IPS-NIHi11 (cell line): ENCODE results near the gene AHCTF1.
A peak's percentile ranks its signal among the peaks of the same experiment; 100 is the strongest.

Experiments used
- DNase-seq: peaks from one replicate; pipeline ENCODE4 v3.0.0; 2012; ENCODE audit warnings: mixed read lengths, low spot score

AHCTF1 gene

GRCh38 chr1:246797597-246797996 lies 134.2 kb downstream of the AHCTF1 start:
- DNase-seq, result no peak

DNA sequence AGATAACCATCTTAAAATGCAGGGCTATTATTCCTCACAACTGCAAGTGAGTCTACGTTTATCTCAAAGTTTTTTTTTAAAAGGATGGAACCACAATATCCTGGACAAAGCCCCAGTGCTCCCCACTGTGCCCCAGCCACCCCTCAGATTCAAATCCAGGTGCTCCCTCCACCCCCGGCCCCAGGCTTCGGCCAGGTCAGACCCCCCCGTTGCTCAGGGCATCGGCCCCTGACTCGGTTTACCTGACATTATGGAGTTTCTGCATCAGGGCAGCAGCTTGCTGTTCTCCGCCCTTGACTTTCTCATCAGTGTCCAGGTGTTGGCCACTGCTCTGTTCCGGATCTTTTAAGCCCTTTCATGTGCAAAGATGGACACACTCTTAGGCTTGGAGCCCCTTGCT lies 134.6 kb downstream of the AHCTF1 start:
- no peak for DNase-seq

DNA sequence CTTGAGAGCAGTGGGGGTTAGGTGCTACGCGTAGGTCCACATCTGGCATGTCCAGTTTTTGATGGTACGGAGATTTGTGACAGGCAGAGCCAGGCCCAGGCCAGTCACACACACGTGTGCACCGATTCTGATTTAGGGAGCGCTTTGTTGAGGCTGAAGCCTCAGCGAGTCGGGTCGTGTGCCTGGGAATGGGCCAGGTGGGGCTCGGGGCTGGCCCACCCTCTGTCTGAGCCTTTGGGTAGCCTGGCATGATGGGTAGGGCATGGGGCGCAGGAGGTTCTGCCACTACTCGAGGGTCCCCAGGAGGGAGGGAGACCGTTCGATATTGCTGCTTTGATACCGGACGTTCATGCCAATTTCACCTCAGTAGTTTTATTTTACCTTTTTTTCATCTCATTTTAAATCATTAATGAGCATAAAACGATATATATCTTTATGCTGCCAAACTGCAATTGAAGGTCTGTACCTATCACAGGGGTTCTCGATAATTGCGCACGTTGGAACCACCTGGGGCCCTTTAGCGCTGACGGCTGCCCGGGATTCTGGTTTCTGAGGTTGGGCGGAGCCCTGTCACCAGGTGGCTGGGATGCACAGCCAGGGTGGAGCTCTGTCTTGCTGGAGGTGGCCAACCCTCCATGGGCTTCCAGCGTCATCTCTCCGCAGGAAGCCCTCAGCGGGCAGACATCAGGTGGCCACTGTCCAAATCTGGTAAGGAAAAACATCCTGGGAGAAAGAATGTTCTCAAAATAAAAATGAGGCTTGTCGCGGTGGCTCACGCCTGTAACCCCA lies 135.6 kb downstream of the AHCTF1 start:
- DNase-seq, result no peak

- DNase-seq, result peak; percentile 53
Measured at GRCh38 chr1:246794828-246795671, 136.7 kb downstream of the AHCTF1 start.

DNA sequence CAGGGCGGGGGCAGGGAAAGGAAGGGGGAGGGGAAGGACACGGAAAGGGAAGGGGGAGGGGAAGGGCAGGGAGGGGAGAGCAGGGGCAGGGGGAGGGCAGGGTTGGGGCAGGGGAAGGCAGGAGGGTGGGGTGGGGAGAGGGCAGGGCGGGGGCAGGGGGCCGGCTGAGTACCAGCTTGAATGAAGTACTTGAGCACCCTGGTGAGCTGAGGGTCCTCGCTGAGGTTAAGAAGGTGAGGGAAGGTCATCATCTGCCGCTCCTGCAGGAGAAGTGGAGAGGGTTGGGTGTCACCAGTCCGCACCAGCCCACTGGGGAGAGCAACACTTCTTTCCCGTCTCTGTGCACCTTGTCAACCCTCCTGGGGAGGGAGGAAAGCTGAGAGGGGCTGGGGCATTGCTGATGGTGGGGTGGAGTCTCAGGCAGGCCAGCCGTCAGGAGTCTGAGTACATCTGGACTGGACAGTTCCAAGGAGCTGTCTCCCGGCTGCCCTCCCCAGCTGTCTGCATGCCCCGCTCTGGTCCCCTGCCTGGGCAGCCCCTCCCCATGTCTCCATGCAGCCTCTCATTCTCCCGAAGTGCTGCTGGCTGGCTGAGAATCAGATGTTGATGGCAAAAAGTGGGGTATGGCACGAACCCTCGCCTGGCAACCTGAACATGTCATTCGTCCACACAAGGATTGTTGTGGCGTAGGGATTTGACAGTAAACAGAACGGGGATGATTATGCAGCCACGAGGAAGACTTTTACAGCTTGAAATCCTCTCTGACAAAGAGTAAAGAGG lies 137.5 kb downstream of the AHCTF1 start:
- peak; percentile 34 for DNase-seq

DNA sequence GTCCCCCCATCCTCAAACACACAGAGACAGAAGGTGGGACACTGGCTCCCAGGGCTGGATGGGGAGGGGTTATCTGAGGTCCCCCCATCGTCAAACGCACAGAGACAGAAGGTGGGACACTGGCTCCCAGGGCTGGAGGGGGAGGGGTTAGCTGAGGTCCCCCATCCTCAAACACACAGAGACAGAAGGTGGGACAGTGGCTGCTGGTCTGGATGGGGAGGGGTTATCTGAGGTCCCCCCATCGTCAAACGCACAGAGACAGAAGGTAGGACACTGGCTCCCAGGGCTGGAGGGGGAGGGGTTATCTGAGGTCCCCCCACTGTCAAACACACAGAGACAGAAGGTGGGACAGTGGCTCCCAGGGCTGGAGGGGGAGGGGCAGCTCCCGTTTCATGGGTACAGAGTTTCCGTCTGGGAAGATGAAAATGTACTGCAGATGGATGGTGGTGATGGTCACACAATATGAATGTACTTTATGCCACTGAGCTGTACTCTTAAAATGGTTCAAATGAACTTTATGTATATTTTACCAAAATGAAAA lies 138.3 kb downstream of the AHCTF1 start:
- no peak for DNase-seq

GRCh38 chr1:246792603-246793002 lies 139.1 kb downstream of the AHCTF1 start:
- DNase-seq, result no peak

GRCh38 chr1:246791303-246791918 lies 140.3 kb downstream of the AHCTF1 start:
- peak; percentile 6 for DNase-seq

DNA sequence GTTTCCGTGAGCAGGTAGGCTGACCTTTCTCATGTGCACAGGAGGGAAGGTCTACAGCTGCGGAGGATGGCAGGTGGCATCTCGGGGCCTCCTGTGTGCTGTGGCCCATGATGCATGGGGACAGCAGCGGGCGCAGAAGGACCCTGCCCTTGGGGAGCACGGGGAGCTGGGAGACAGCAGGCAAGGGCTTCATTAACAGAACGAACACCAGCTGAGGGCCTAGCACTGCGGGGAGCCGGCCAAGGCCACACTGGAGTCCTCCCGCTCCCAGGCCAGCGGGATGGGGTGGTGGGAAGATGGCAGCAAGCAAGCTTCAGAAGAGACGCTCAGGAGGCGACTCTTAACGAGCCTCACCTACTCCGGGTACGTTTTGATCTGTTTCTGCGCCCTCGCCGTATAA lies 140.9 kb downstream of the AHCTF1 start:
- no peak for DNase-seq

GRCh38 chr1:246790364-246790763 lies 141.4 kb downstream of the AHCTF1 start:
- DNase-seq, result no peak

DNA sequence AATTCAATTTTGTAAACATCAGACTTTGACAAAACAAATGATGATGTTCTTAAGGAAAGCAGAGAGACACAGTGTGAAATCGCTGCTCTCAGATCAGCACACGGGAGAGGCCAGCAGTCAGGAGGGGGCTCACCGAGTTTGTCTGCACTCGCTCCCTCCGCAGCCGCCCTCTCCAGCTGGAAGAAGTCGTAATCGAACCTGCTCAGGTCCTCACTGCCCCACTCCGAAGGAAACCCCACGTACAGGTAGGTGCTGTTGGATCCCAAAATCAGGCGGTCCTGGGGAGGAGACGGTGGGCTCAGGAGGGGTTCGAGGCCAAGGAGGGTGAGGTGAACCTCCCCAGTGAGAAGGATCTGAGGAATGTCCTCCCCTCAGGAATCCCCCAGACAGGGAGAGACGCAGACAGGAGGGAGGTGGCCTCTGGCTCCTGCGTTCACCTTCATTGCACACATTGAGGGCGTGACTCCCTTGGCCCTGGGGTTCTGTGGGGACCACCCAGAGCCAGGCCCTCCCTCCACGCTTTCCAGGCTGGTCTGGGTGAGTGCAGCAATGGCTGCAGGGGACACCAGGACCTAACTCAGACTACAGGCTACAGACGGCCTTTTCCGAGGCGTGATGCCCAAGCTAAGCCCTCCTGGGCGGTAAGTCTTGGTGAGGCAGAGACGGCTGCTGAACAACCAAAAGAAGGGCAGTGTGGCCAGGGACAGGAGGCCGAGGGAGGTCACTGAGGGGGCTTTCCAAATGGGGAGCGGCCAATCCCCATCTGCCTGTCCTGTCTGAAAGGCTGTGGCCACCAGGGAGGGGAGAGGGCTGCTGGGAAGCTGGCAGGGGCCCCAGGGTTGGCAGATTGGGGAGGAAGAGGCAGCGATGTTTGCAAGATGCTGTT lies 142.1 kb downstream of the AHCTF1 start:
- peak; percentile 19 for DNase-seq
